Neural progenitor cell (in vitro differentiated cells): ENCODE measurements around the gene PLCH2.

Source experiments
- EZH2 ChIP-seq: fragments of 200-600 bp; sonication (generic); IDR thresholded peaks from 2 replicates; pipeline ENCODE4 v1.6.1; 2017; ENCODE audit warnings: antibody characterized with exemption, mild to moderate bottlenecking, moderate library complexity
- EZH2phosphoT487 ChIP-seq: fragments of 200-600 bp; sonication (generic); IDR thresholded peaks from 2 replicates; pipeline ENCODE4 v1.6.1; 2017; ENCODE audit warnings: antibody characterized with exemption
- TF ChIP-seq, protein P1 (sequence below): fragments of 200-600 bp; sonication (generic); IDR thresholded peaks from 2 replicates; pipeline ENCODE4 v1.5.1; 2017; ENCODE audit warnings: antibody characterized with exemption, mild to moderate bottlenecking

DNA sequence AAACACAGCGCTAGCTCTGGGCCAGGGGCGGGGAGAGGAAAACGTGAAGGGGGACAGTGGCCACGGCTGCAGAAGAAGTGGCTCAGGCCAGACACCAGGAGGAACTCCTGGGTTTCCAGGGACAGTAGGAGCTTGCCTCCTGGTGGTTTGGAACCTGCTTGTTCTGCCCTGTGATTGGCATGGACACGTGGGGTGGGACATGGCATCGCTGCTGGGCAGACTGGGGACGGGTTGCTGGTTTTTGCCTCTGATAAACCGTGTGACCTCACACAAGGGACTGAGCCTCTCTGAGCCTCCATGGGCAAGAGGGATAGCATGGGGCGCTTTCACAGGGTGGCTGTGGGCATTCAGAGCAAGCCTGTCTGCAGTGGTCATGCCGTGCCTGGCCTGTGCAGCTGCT, 7.5 kb upstream of the PLCH2 start:
- TF ChIP-seq, protein P1, sequence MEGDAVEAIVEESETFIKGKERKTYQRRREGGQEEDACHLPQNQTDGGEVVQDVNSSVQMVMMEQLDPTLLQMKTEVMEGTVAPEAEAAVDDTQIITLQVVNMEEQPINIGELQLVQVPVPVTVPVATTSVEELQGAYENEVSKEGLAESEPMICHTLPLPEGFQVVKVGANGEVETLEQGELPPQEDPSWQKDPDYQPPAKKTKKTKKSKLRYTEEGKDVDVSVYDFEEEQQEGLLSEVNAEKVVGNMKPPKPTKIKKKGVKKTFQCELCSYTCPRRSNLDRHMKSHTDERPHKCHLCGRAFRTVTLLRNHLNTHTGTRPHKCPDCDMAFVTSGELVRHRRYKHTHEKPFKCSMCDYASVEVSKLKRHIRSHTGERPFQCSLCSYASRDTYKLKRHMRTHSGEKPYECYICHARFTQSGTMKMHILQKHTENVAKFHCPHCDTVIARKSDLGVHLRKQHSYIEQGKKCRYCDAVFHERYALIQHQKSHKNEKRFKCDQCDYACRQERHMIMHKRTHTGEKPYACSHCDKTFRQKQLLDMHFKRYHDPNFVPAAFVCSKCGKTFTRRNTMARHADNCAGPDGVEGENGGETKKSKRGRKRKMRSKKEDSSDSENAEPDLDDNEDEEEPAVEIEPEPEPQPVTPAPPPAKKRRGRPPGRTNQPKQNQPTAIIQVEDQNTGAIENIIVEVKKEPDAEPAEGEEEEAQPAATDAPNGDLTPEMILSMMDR: no peak
- TF ChIP-seq EZH2phosphoT487: no peak
- TF ChIP-seq EZH2: no peak
